HEK293T (cell line): ENCODE results near the gene TERF2IP.

Source experiments
- ARNT ChIP-seq: fragments of 450-650 bp; IDR thresholded peaks from 2 replicates; pipeline ENCODE4 v1.6.1; 2017; ENCODE audit warnings: mild to moderate bottlenecking
- ELF4 ChIP-seq: fragments of 450-650 bp; IDR thresholded peaks from 2 replicates; pipeline ENCODE4 v1.6.1; 2017; ENCODE audit warnings: antibody characterized with exemption
- NFRKB ChIP-seq: fragments of 450-650 bp; IDR thresholded peaks from 2 replicates; pipeline ENCODE4 v1.6.1; 2016; ENCODE audit warnings: mild to moderate bottlenecking, moderate library complexity

- TF ChIP-seq ELF4 = no peak
- TF ChIP-seq ARNT = no peak
- no peak for TF ChIP-seq NFRKB
These were observed 19.2 kb upstream of the TERF2IP start for GRCh38 chr16:75628351-75628750.
